Measurements from ENCODE around the gene CHD9. TPM values are rescaled to one million over a fixed set of nuclear protein-coding genes. Genes with fewer than 3 reads are reported as not detected.

CHD9 gene
- total RNA-seq, 1 experiment from 2014 or later = 26.3 TPM

DNA sequence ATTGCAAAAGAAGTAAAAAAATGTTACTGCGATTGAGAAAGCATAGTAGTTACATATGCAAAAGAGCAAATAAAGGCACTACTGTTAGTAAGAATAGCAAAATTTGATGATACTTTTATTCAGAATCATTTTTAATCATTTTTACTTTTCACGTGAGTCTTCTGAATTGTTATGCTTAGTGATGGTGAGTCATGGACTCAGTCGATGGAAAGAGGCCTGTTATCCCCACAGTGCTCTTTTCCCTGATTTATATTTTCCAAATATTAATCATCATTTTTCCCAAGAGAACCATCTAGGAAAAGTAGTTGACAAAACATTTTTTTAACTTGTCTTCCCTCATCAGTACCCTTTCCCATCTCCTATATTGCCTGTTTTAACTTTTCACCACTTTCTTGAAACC is 181.1 kb downstream of the CHD9 start:
- intact Hi-C loops (cut with micrococcal nuclease; ENCODE audit: unreplicated experiment) = no loop called here
- no peaks in the 10 kb centered on the region for H4K20me1 ChIP-seq (ENCODE audit: insufficient read depth)
- no peaks in the 10 kb centered on the region for H3K9me3 ChIP-seq (ENCODE audit: insufficient read depth, low read depth)
- H3K36me3 ChIP-seq (ENCODE audit: low read depth) = peaks cover 7% of the 10 kb centered on the region
- H3K4me3 ChIP-seq = no peak overlapping the region
- ChIA-PET CTCF (no interaction called here), POLR2A (ENCODE audit: unreplicated experiment) (no interaction called here)
- no peak overlapping the region for H3K27ac ChIP-seq
- peaks cover 9% of the 10 kb centered on the region; the same call in 1 of the 2 replicates for H3K4me1 ChIP-seq (replicated peaks; ENCODE audit: insufficient read depth)
- H3F3A ChIP-seq (ENCODE audit: insufficient read depth, low read depth) = no peaks in the 10 kb centered on the region
- BruUV-seq (replicated peaks) = no TSS peak
- H3K4me2 ChIP-seq = no peak overlapping the region
- no peak for DNase-seq
- H2AFZ ChIP-seq = no peak overlapping the region
- H3K79me2 ChIP-seq (ENCODE audit: low read depth) = no peaks in the 10 kb centered on the region
- no peaks in the 10 kb centered on the region for H3K27me3 ChIP-seq (ENCODE audit: insufficient read depth, low read depth)
- H3K9me2 ChIP-seq (ENCODE audit: insufficient read depth) = no peaks in the 10 kb centered on the region
- TF ChIP-seq EZH2 (IDR thresholded peaks at IDR 0.05; ENCODE audit: low read depth) (no peak), CTCF (conservative IDR thresholded peaks at IDR 0.05) (no peak)

DNA sequence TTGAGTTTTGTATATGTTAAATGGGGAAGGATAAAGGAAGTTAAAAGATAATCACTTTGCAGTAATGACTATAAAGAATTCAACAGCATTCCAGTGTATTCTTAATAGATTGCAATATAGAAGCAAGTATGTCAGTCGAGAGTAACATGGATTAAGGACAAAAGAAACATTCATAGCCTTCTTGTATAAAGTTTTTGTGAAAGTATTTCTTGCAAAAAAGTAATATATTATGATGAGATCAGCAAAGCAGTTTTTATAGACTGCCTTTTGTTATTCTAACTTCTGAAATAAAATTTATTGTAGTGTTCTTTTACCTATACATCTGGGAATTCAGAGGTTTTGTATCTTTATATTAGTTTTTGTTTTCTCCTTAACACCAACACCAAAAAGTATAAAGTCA is 194.5 kb downstream of the CHD9 start:
- no peaks in the 10 kb centered on the region for H3K36me3 ChIP-seq (ENCODE audit: low read depth)

GRCh38 chr16:53257001-53257400 is 202.2 kb downstream of the CHD9 start:
- Histone ChIP-seq H3F3A (ENCODE audit: insufficient read depth, low read depth) (no peaks in the 10 kb centered on the region; the same call in 1 of the 2 replicates), H3K4me1 (replicated peaks; ENCODE audit: insufficient read depth) (no peaks in the 10 kb centered on the region), H3K9me3 (ENCODE audit: insufficient read depth, low read depth) (no peaks in the 10 kb centered on the region), H2AFZ (no peak overlapping the region), H3K27ac (no peak overlapping the region; the same call in 1 of the 2 replicates), H4K20me1 (ENCODE audit: insufficient read depth) (0 out of 2 replicates have a peak, but pooled peaks cover 3% of the 10 kb centered on the region), H3K9me2 (ENCODE audit: insufficient read depth) (no peaks in the 10 kb centered on the region), H3K4me2 (no peak overlapping the region), H3K4me3 (no peak overlapping the region), H3K27me3 (ENCODE audit: insufficient read depth, low read depth) (no peaks in the 10 kb centered on the region), H3K36me3 (ENCODE audit: low read depth) (no peaks in the 10 kb centered on the region), H3K79me2 (ENCODE audit: low read depth) (no peaks in the 10 kb centered on the region)
- ChIA-PET CTCF (no interaction called here), POLR2A (ENCODE audit: unreplicated experiment) (no interaction called here)
- DNase-seq = no peak
- intact Hi-C loops (cut with micrococcal nuclease; ENCODE audit: unreplicated experiment) = no loop called here
- BruUV-seq (replicated peaks) = no TSS peak
- TF ChIP-seq CTCF (conservative IDR thresholded peaks at IDR 0.05) (no peak), EZH2 (IDR thresholded peaks at IDR 0.05; ENCODE audit: low read depth) (no peak)

More for the DNA sequence above, 194.5 kb downstream of the CHD9 start:
- Histone ChIP-seq H3K9me3 (ENCODE audit: insufficient read depth, low read depth) (no peaks in the 10 kb centered on the region), H2AFZ (no peak overlapping the region), H3K27me3 (ENCODE audit: insufficient read depth, low read depth) (no peaks in the 10 kb centered on the region), H3K4me2 (no peak overlapping the region), H3K4me1 (replicated peaks; ENCODE audit: insufficient read depth) (no peaks in the 10 kb centered on the region), H4K20me1 (ENCODE audit: insufficient read depth) (no peaks in the 10 kb centered on the region), H3K9me2 (ENCODE audit: insufficient read depth) (no peaks in the 10 kb centered on the region), H3K79me2 (ENCODE audit: low read depth) (no peaks in the 10 kb centered on the region), H3K27ac (no peak overlapping the region), H3K4me3 (no peak overlapping the region), H3F3A (ENCODE audit: insufficient read depth, low read depth) (no peaks in the 10 kb centered on the region; the same call in 1 of the 2 replicates)
- no TSS peak for BruUV-seq (replicated peaks)
- TF ChIP-seq EZH2 (IDR thresholded peaks at IDR 0.05; ENCODE audit: low read depth) (no peak), CTCF (conservative IDR thresholded peaks at IDR 0.05) (no peak)
- intact Hi-C loops (cut with micrococcal nuclease; ENCODE audit: unreplicated experiment) = no loop called here
- no peak for DNase-seq
- ChIA-PET POLR2A (ENCODE audit: unreplicated experiment) (no interaction called here), CTCF (no interaction called here)

Measured in PC-9 (cell line).